Testis (tissue), 3 donors: ENCODE data around the gene KCNH2. TPM values are rescaled to one million over a fixed set of nuclear protein-coding genes. Genes with fewer than 3 reads are reported as not detected.
A peak's percentile ranks its signal among the peaks of the same experiment; 100 is the strongest.

Source experiments
- DNase-seq: peaks from one replicate; pipeline ENCODE4 v3.0.0-alpha.2; 2019
- H3K27ac ChIP-seq, 2 donors: fragments of 200-600 bp; sonication (generic); one replicate each; pipeline ENCODE4 v1.5.1; 2019
- H3K27me3 ChIP-seq: fragments of 200-600 bp; sonication (generic); one replicate; pipeline ENCODE4 v1.5.1; 2019
- H3K36me3 ChIP-seq: fragments of 200-600 bp; sonication (generic); one replicate; pipeline ENCODE4 v1.5.1; 2017; ENCODE audit warnings: low read depth; ENCODE audit errors: missing control alignments
- H3K4me1 ChIP-seq: fragments of 200-600 bp; sonication (generic); one replicate; pipeline ENCODE4 v1.5.1; 2019
- H3K4me3 ChIP-seq, 2 donors: fragments of 200-600 bp; sonication (generic); one replicate each; pipeline ENCODE4 v1.5.1; 2017 to 2019
- H3K9me3 ChIP-seq: fragments of 200-600 bp; sonication (generic); one replicate; pipeline ENCODE4 v1.5.1; 2017
- CTCF ChIP-seq, 3 experiments: fragments of 450-650 bp in 2 of 3; fragments of 200-600 bp in 1 of 3; sonication (generic) in 1 of 3; IDR thresholded peaks; one replicate each; pipeline ENCODE4 v1.5.1; 2016 to 2019; ENCODE audit warnings: antibody characterized with exemption in 3 of 3, mild to moderate bottlenecking in 2 of 3, moderate library complexity in 1 of 3
- POLR2A ChIP-seq: fragments of 450-650 bp; IDR thresholded peaks from one replicate; pipeline ENCODE4 v1.6.1; 2017; ENCODE audit warnings: antibody characterized with exemption, mild to moderate bottlenecking, moderate library complexity
- WGBS, 2 donors: methylation state at CpG; one replicate each; pipeline ENCODE4 v1.1.5; 2018; 5-methylcytosine and 5-hydroxymethylcytosine counted together
- intact Hi-C: fragments of 100-400 bp; cut with DNase I; formaldehyde crosslinking; loops from one replicate; pipeline ENCODE4 v1.15.1; 2023; ENCODE audit warnings: low total_unique reads
- polyA plus RNA-seq: library from polyadenylated mRNA; stranded (reverse); fragments of 350-450 nt; fragmentation: Illumina TruSeq; extraction: RNeasy Lipid Tissue Mini Kit (QIAGEN cat#74804); gene quantifications from one replicate; pipeline ENCODE4 v1.2.3, GENCODE V29; 2014; ENCODE audit warnings: low read depth, low replicate concordance; ENCODE audit not compliant: insufficient read depth
- total RNA-seq, 2 donors: library from RNA; depleted of rRNA; stranded (reverse); fragments of >200 nt; gene quantifications; one replicate each; pipeline ENCODE4 v1.2.3, GENCODE V29; 2016

The KCNH2 gene
- total and polyA plus RNA-seq, 3 donors from 2014 or later, result 82.5 to 247 (median 230) TPM

- DNase-seq, result no peak
- intact Hi-C loops, result no loop called here
- H3K9me3 ChIP-seq, result no peaks in the 10 kb centered on the region
- H3K4me3 ChIP-seq, result no peak overlapping the region
- H3K36me3 ChIP-seq, result no peaks in the 10 kb centered on the region
- 72 to 85% methylated on average over 7 to 8 of the region's 8 CpGs for whole genome bisulfite sequencing, 2 donors
- TF ChIP-seq CTCF (IDR thresholded peaks at IDR 0.05) (no peak), POLR2A (no peak)
- peaks cover 9% of the 10 kb centered on the region for H3K4me1 ChIP-seq
- H3K27me3 ChIP-seq, result no peaks in the 10 kb centered on the region
- no peak overlapping the region for H3K27ac ChIP-seq
Measured at GRCh38 chr7:151014950-151015349, 36.8 kb upstream of the KCNH2 start.

- H3K4me1 ChIP-seq, result peaks cover 8% of the 10 kb centered on the region
Measured at GRCh38 chr7:151013733-151014497, 35.8 kb upstream of the KCNH2 start.

GRCh38 chr7:151013356-151013732 lies 35.2 kb upstream of the KCNH2 start:
- TF ChIP-seq CTCF (IDR thresholded peaks at IDR 0.05) (no peak), POLR2A (no peak)
- intact Hi-C loops, result no loop called here
- Histone ChIP-seq H3K4me3 (peak overlapping the region; percentile 21 to 40), H3K9me3 (no peaks in the 10 kb centered on the region), H3K36me3 (no peaks in the 10 kb centered on the region), H3K27ac (no peak overlapping the region), H3K27me3 (no peaks in the 10 kb centered on the region), H3K4me1 (peaks cover 7% of the 10 kb centered on the region)
- 39% methylated on average over 26 of the region's 26 CpGs; no CpG with 5 or more reads in 1 of the 2 donors for WGBS, 2 donors
- no peak for DNase-seq

More at GRCh38 chr7:151013733-151014497, 35.8 kb upstream of the KCNH2 start:
- 41 to 48% methylated on average over 8 to 55 of the region's 55 CpGs for WGBS, 2 donors
- no peaks in the 10 kb centered on the region for H3K9me3 ChIP-seq
- H3K36me3 ChIP-seq, result no peaks in the 10 kb centered on the region
- no peak overlapping the region for H3K27ac ChIP-seq
- intact Hi-C loops, result no loop called here
- no peaks in the 10 kb centered on the region for H3K27me3 ChIP-seq
- TF ChIP-seq CTCF (IDR thresholded peaks at IDR 0.05) (peak in 1 of 3 experiments; percentile 23), POLR2A (no peak)
- H3K4me3 ChIP-seq, result peak overlapping the region; percentile 21 to 40
- peak; percentile 91 for DNase-seq

- H3K27me3 ChIP-seq, result no peaks in the 10 kb centered on the region
Measured at GRCh38 chr7:151012911-151013347, 34.8 kb upstream of the KCNH2 start.

More at GRCh38 chr7:151012911-151013347, 34.8 kb upstream of the KCNH2 start:
- intact Hi-C loops, result no loop called here
- peak; percentile 16 to 40 (median 34) for TF ChIP-seq CTCF (IDR thresholded peaks at IDR 0.05)
- TF ChIP-seq POLR2A, result no peak
- WGBS, 2 donors, result 43 to 56% methylated on average over 8 to 23 of the region's 23 CpGs
- DNase-seq, result peak; percentile 65
- Histone ChIP-seq H3K9me3 (no peaks in the 10 kb centered on the region), H3K36me3 (no peaks in the 10 kb centered on the region), H3K27ac (no peak overlapping the region), H3K4me1 (peaks cover 7% of the 10 kb centered on the region), H3K4me3 (peak overlapping the region in 1 of 2 donors; percentile 40)
